HG03378 (cell line): ENCODE measurements around the gene INVS.
A peak's percentile ranks its signal among the peaks of the same experiment; 100 is the strongest.
"Not testable (repeated sequence)": the region's sequence is repeated elsewhere in the genome, so short reads cannot be mapped to it uniquely, and the experiment has no call there.

ENCODE experiments used
- ATAC-seq: cut with Tn5 transposase; IDR thresholded peaks from one replicate; pipeline ENCODE4 v1.9.1; 2021; ENCODE audit warnings: mild to moderate bottlenecking, moderate library complexity; ENCODE audit not compliant: unreplicated experiment

The INVS gene

GRCh38 chr9:100082782-100083181, 16.3 kb upstream of the INVS start:
- ATAC-seq: no peak

GRCh38 chr9:100083448-100084127, 15.5 kb upstream of the INVS start:
- peak; percentile 42 for ATAC-seq

DNA sequence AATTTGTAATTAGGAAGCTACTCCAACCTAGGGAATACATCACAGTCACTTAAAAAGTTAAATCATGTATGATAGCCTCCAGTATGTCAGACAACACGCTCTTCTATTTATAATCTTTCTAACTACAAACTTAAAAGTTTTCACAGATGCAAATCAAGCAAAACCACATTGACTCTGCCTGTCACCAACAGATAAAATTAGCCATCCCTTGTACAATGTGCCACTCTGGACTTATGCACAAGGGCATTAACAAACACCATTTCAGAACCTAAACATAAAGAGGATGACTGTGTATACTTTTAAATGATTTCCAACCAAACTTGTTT, 15.0 kb upstream of the INVS start:
- peak; percentile 49 for ATAC-seq

GRCh38 chr9:100084734-100085133, 14.3 kb upstream of the INVS start:
- ATAC-seq: peak; percentile 90

GRCh38 chr9:100086097-100086635, 12.9 kb upstream of the INVS start:
- no peak for ATAC-seq

GRCh38 chr9:100087218-100087617, 11.8 kb upstream of the INVS start:
- ATAC-seq: no peak

DNA sequence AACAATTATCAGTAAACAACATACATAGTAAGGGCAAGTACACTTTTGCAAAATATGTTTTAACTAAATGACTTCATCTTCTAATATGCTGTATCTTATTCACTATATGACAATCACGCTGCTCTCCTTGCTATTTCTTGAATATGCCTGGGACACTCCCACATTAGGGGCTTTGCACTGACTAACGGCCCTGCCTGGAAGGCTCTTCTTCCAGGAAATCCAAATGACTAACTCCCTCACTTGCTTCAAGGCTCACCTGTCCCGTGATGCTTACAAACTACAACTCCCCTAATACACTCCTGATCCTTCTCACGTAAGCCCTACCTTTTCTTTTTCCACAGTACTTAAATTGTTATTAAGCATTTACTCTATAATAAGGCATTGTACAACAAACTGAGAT, 10.8 kb upstream of the INVS start:
- ATAC-seq: no peak

- ATAC-seq: no peak
Measured at GRCh38 chr9:100090880-100091279, 8.2 kb upstream of the INVS start.

GRCh38 chr9:100091650-100092049, 7.4 kb upstream of the INVS start:
- no peak for ATAC-seq

GRCh38 chr9:100092066-100092465, 7.0 kb upstream of the INVS start:
- ATAC-seq: no peak

GRCh38 chr9:100094411-100094810, 4.6 kb upstream of the INVS start:
- ATAC-seq: not testable (repeated sequence)

- ATAC-seq: no peak
Measured at GRCh38 chr9:100096378-100096916, 2.6 kb upstream of the INVS start.

- peak; percentile 16 for ATAC-seq
Measured at GRCh38 chr9:100098046-100098886, 777 bp upstream of the INVS start.

- ATAC-seq: no peak
Measured at GRCh38 chr9:100099722-100100042, 639 bp downstream of the INVS start.

GRCh38 chr9:100100146-100100667, 1.2 kb downstream of the INVS start:
- no peak for ATAC-seq

DNA sequence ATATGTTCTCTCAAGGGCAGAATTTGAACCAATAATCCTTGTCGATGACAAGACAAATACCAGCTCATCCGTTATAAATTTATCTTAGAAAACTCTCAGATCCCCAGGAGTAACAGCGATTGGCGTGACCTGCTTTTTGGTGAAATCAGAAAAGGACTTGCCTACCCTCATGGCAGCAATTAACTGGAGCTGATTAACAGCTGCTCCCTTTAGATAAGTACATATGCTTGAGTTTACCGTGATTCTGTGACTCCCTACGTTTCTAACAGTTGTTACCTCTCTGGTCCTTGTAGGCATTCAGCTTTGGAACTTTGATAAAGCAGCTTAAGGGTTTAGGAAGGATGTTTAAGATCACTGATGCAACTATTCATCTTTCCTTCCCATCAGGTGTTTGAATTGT, 2.6 kb downstream of the INVS start:
- ATAC-seq: no peak

- no peak for ATAC-seq
Measured at GRCh38 chr9:100104314-100104713, 5.3 kb downstream of the INVS start.

DNA sequence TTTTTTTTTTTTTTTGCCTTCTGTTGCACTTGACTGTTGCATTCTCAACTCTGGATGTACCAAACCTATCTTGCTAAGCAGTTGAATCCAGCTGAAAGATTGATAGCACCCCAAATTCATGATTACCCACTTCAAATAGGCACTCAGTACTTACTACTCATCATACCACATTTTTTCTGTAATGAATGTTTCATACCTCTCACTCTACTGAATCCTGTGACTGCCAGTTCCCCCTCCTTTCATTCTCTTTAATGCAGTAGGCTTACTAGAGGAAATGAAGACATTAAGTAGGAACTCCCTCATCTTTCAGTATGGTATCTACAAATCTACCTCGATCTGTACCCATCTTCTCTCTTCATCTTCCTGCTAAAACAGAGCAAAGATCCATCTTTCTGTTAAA, 6.8 kb downstream of the INVS start:
- no peak for ATAC-seq

GRCh38 chr9:100106616-100107015, 7.6 kb downstream of the INVS start:
- ATAC-seq: no peak

- no peak for ATAC-seq
Measured at GRCh38 chr9:100108559-100108958, 9.5 kb downstream of the INVS start.

DNA sequence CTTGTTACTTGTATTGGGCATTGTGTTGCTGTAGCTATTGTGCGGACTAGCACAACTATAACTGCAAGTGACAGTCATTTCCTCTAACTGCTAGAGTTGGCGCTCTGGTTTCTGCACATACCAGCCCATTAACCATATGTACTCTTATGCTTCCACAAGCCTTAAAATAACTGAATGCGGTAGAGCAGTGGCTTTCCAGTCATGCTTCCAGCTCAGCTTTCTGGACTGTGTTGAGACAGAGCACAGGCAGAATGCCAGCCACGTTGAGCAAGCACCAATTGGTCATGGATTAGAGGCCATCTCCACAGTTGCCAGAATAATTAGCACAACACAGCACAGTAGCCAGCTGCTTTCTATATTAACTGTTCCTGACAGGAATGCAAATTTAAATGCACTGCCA, 12.2 kb downstream of the INVS start:
- ATAC-seq: no peak
